Activated T-cell treated with anti-CD3 and anti-CD28 coated beads, Interleukin-2, amount 50 U/mL, for 48 hours (primary cell): ENCODE measurements around the gene FAM229B.

Experiments used
- DNase-seq, 2 experiments: peaks; one replicate each; pipeline ENCODE4 v3.0.0-alpha.2; 2020

Gene FAM229B

DNA sequence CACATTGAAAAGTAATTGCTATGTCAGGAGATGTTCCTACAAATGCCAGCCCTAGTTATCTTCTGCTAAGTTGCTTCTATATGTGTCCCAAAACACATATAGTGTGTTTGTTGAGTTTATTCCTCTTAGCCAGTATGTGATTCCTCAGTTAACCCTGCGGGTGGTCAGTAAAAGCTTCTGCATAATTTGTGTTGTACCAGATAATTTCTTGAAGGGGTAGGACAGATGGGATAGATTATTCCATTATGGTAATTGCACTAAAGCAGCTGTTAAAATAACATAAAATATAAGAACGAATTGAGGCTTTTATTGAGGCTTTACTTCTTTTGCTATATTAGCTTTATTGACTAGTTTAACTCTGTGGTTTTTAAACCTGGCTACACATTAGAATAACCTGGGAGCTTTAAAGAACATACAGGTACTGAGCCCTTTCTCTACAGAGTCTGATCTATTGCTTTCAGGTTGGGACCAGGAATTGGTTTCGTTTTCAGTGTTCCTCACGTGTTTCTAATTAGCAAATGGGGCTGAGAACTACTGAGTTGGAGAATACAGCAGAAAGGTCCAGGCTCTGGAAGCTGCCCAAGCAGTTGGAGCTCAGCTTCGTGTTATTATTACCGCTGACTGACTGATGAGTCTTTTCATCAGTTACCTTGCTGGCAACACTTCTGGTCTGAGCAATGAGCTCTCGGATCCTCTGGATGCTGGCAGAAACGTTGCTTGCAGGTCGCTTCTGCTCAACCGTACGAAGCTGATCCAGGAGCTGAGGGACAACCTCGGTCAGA is 56.9 kb downstream of the FAM229B start:
- no peak for DNase-seq

DNA sequence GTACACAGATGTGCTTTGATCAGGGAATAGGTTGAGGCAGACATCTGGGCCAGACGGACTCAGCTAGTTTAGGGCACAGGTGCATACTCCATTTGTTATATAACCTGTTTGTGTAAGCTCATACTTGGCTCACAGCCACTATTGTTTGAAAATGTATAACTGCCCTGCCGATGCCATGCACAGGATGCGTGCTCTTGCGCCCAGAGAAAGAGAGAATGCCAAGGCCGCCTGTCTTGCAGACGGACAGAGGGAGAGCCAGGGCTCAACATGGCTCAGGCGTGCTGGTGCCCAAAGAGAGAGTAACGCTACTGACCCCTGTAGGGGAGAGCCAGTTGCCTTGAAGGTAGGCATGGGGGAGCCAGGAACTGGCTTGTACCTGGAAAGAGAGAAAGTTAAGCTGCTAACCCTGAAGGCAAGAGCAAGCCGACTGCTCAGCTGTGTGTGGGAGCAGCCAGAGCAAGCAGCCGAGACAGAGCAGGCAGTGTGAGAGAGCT is 57.7 kb downstream of the FAM229B start:
- DNase-seq = no peak

DNA sequence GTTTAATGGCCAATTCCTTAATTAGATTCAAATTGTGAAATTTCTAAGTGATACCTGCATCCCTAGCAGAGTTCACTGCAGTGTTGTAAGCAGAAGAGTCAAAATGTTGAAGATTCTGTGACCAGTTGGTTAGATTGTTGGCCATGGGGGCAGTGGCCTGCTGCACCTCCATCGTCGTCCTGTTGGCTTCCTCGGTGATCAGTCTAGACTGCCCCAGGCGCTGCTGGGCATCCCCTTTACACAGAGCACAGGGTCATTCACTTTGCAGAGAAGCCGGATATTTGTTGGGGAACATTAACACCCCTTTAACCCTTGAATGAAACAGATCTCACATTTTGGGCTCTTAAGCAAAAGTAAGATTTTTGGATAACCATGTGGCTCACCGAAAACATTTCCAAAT is 60.7 kb downstream of the FAM229B start:
- no peak for DNase-seq

DNA sequence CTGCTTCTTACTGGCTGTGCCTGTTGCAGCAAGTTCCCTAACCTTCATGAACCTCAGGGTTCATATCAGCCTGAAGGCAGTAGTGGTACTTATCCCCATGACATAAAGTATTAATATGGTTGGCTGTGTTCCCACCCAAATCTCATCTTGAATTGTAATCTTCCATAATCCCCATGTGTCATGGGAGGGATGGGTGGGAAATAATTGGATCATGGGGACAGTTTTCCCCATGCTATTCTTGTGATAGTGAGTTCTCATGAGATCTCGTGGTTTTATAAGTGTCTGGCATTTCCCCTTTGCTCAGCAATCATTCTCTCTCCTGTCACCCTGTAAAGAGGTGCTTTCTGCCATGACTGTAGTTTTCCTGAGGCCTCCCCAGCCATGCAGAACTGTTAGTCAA is 61.8 kb downstream of the FAM229B start:
- no peak for DNase-seq

DNA sequence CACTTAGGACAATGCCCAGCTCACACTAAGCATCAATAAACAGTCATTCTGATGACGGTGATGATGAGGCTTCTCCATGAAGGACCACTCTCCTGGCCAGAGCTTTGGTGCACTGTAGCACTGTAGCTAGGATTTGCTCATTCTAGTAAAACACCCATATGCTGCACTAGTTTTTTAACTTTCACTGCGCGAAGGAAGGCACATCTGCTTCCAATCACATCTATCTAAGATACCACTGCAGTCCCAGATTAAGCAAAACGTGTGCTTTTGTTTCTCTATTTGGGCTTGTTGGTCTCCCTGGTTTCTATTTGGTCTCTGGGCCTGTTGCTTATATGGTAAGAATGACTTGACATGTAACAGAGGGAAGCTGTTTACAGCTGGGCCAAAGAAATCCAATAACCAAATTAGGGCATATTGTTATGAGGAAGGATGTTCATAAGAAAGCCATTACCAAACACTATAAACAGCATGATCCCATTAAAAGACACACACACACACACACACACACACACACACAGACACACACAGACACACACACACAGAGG is 62.4 kb downstream of the FAM229B start:
- DNase-seq = no peak

DNA sequence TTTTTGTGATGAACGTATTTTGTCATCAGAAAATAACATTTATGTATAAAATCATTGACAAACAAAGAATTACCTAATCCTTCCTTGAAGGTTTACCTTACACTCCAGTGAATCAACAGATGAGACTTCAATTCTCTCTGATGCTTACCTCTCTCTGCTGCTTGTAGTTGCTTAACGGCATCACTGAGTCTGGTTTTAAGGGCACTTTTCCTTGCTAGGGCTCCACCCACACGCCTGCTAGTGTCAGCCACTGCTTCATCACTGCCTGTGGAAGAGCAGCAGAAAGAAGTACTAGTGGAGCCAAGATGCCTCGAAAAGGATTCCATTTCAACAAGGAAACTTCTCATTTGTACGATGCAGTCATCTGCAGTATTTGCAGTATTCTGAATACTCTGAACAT is 63.0 kb downstream of the FAM229B start:
- no peak for DNase-seq
